AG04450 (cell line): ENCODE results near the gene RAB19. TPM values are rescaled to one million over a fixed set of nuclear protein-coding genes. Genes with fewer than 3 reads are reported as not detected.
A peak's percentile ranks its signal among the peaks of the same experiment; 100 is the strongest.

Source experiments
- CTCF ChIA-PET: fragments of 300-600, 350-600 bp; formaldehyde crosslinking; extraction: SDS; loops from one replicate; lab custom pipeline; 2022; ENCODE audit warnings: antibody characterized with exemption, inconsistent platforms; lab: Charles Lee
- POLR2A ChIA-PET: fragments of 350-600 bp; formaldehyde crosslinking; extraction: SDS; loops from one replicate; lab custom pipeline; 2021; ENCODE audit warnings: antibody characterized with exemption, inconsistent platforms; lab: Yijun Ruan, JAX
- DNase-seq: peaks from one replicate; pipeline ENCODE4 v3.0.0-alpha.2; 2011; ENCODE audit warnings: low read depth, low spot score
- H3K27ac ChIP-seq: one replicate; pipeline ENCODE4 v1.5.1; 2012; ENCODE audit warnings: low read depth, low read length, control low read depth
- H3K27me3 ChIP-seq: one replicate; pipeline ENCODE4 v1.6.0; 2012; ENCODE audit warnings: low read length; ENCODE audit not compliant: control insufficient read depth, insufficient read depth
- H3K4me3 ChIP-seq: 2 replicates; pipeline ENCODE4 v1.5.1; 2011; ENCODE audit warnings: mild to moderate bottlenecking, low read depth, low read length, control low read depth
- H3K9me3 ChIP-seq: 2 replicates; pipeline ENCODE4 v1.5.1; 2012; ENCODE audit warnings: low read length; ENCODE audit not compliant: control insufficient read depth, insufficient read depth
- polyA plus RNA-seq: library from polyadenylated mRNA; depleted of rRNA; stranded (reverse); fragments of >200 nt; gene quantifications from 2 replicates; pipeline ENCODE4 v1.2.3, GENCODE V29; 2011
- TF ChIP-seq, protein P1 (sequence below): IDR thresholded peaks from 2 replicates; pipeline ENCODE4 v1.5.1; 2011; ENCODE audit warnings: low read depth, low read length, control low read depth, inconsistent platforms

The RAB19 gene
- polyA plus RNA-seq, 1 experiment: not detected

DNA sequence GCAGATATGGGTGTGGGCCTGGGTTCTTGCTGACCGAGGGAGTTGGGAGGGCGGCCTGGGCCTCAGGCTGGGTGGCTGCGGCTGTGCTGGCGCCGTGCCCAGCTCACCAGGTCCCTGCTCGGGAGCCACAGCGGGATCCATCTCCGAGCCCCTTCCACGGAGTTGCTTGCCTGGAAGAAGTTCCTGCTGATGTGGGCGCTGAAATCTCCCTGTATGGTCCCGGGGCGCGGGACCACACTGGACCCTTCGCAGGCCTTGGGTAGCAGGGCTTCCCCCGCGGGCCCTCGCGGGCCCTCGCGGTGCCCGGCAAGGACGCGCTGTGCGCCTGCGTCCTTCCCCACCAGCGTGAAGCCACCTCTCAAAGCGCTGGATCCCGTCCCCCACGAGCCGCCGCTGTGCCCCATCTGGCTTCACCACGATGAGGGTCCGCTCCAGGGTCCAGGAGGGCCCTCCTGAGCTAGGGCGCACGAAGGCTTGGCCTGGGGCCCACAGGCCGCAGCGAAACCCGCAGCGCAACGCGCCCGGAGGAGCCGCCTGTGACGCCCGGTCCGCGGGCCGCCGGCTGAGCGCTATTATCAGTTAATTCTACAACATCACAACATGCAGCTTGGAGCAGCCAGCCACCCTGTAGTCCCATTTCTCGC, 31.5 kb downstream of the RAB19 start:
- ChIA-PET POLR2A (no interaction called here), CTCF (interaction anchor here (0.6 to 2.0 kb wide), 2 partner anchors 9 to 11 kb away, joined by 4 to 6 read pairs; no protein-coding TSS in a partner anchor)
- H3K27me3 ChIP-seq: no peaks in the 10 kb centered on the region
- no peak for DNase-seq
- no peak overlapping the region for H3K27ac ChIP-seq
- H3K4me3 ChIP-seq: peak overlapping the region; percentile 29; the same call in 1 of the 2 replicates
- no peaks in the 10 kb centered on the region for H3K9me3 ChIP-seq
- TF ChIP-seq, protein P1, sequence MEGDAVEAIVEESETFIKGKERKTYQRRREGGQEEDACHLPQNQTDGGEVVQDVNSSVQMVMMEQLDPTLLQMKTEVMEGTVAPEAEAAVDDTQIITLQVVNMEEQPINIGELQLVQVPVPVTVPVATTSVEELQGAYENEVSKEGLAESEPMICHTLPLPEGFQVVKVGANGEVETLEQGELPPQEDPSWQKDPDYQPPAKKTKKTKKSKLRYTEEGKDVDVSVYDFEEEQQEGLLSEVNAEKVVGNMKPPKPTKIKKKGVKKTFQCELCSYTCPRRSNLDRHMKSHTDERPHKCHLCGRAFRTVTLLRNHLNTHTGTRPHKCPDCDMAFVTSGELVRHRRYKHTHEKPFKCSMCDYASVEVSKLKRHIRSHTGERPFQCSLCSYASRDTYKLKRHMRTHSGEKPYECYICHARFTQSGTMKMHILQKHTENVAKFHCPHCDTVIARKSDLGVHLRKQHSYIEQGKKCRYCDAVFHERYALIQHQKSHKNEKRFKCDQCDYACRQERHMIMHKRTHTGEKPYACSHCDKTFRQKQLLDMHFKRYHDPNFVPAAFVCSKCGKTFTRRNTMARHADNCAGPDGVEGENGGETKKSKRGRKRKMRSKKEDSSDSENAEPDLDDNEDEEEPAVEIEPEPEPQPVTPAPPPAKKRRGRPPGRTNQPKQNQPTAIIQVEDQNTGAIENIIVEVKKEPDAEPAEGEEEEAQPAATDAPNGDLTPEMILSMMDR: no peak

DNA sequence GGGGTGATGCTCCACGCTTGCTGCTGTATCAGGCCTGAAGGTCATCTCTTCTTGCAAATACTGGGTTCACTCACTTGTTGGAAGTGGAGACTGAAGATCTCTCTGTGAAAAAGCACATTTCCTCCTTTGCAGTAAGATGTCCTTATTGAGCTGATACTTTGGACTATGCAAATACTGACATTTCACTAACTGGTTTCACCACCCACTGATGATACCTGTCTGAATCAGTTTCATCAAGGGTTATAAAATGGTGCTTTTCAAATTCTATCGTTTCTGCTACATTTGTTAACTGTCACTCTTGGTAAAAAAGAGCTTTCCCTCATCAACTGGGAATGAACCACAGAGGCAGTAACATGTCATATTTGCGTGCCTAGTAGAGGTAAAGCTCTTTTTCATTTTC, 35.5 kb downstream of the RAB19 start:
- Histone ChIP-seq H3K9me3 (no peaks in the 10 kb centered on the region), H3K4me3 (no peak overlapping the region), H3K27me3 (no peaks in the 10 kb centered on the region), H3K27ac (no peak overlapping the region)
- POLR2A ChIA-PET: interaction anchor here (0.6 kb wide), 1 partner anchor 146 kb away, joined by 3 read pairs; no protein-coding TSS in a partner anchor
- DNase-seq: no peak
- CTCF ChIA-PET: interaction anchor here (0.5 to 1.5 kb wide), 2 partner anchors 21 to 214 kb away, joined by 4 to 6 read pairs; no protein-coding TSS in a partner anchor
- TF ChIP-seq, protein P1: no peak

DNA sequence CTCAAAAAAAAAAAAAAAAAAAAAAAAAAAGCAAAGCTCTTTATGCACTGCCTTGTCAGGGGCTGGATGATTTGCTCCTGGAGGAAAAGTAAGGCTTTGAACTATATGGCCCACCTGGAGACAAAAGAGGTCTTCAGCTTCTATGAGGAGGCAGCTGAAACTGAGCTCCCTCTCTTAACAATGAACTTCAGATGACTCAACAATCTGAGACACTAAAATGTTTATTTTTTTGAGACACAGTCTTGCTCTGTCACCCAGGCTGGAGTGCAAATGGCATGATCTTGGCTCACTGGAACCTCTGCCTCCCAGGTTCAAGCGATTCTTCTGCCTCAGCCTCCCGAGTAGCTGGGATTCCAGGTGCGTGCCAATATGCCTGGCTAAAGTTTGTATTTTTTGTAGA, 36.7 kb downstream of the RAB19 start:
- Histone ChIP-seq H3K9me3 (no peaks in the 10 kb centered on the region), H3K27me3 (no peaks in the 10 kb centered on the region), H3K27ac (no peak overlapping the region), H3K4me3 (no peak overlapping the region)
- POLR2A ChIA-PET: no interaction called here
- DNase-seq: no peak
- TF ChIP-seq, protein P1: no peak
- CTCF ChIA-PET: interaction anchor here (0.6 to 1.5 kb wide), 3 partner anchors 97 to 402 kb away, joined by 3 to 4 read pairs (median 4); no protein-coding TSS in a partner anchor

DNA sequence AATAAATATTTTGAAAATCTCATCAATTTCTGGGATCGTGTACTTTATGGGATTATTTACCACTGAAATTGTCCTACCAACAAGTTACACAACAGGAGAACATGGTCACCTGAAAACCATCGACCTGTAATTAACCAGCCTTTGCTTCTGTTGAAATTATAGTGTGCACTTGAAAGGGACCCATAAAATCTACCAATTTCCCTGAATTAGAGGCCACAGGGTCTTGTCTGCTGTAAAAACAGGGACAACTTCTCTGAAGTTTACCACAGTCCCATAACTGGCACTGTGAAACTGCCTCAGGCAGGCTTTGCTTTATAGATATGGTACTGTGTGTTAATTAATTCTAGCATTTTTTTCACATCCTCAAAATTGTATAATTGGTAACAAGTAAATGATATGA, 37.7 kb downstream of the RAB19 start:
- H3K27me3 ChIP-seq: no peaks in the 10 kb centered on the region
- DNase-seq: no peak
- CTCF ChIA-PET: no interaction called here
- TF ChIP-seq, protein P1: no peak
- no peak overlapping the region for H3K27ac ChIP-seq
- no peaks in the 10 kb centered on the region for H3K9me3 ChIP-seq
- POLR2A ChIA-PET: no interaction called here
- no peak overlapping the region for H3K4me3 ChIP-seq

DNA sequence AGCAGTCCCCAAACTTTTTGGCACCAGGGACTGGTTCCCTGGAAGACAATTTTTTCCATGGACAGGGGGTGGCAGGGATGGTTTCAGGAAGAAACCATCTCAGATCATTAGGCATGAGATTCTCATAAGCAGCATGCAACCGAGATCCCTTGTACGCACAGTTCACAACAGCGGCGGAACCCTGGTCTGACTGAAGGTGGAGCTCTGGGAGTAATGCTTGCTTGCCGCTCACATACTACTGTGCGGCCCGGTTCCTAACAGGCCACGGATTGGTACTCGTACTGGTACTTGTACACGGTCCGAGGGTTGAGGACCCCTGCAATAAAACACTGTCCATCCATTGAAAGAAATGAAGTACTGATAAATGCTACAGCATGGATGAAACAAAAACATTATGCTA, 42.6 kb downstream of the RAB19 start:
- no peak for DNase-seq
- Histone ChIP-seq H3K4me3 (no peak overlapping the region), H3K9me3 (no peaks in the 10 kb centered on the region), H3K27me3 (no peaks in the 10 kb centered on the region), H3K27ac (no peak overlapping the region)
- ChIA-PET CTCF (no interaction called here), POLR2A (interaction anchor here (0.5 to 0.6 kb wide), 2 partner anchors 146 to 960 kb away, joined by 3 to 5 read pairs; no protein-coding TSS in a partner anchor)
- TF ChIP-seq, protein P1: no peak
